Stomach (tissue), 9 donors: ENCODE results near the gene HPS1. TPM values are rescaled to one million over a fixed set of nuclear protein-coding genes. Genes with fewer than 3 reads are reported as not detected.

ENCODE experiments used
- DNase-seq, 2 donors: peaks; one replicate each; pipeline versions ENCODE4 v3.0.0 to v3.0.0-alpha.2; 2013 to 2019
- H3K27ac ChIP-seq, 5 donors: fragments of 200-600 bp in 4 of 5; sonication (generic) in 4 of 5; one replicate each; pipeline ENCODE4 v1.5.1; 2013 to 2019; ENCODE audit warnings: mild to moderate bottlenecking in 1 of 5, moderate library complexity in 1 of 5
- H3K27me3 ChIP-seq, 3 donors: fragments of 200-600 bp; sonication (generic); one replicate each; pipeline ENCODE4 v1.5.1; 2017 to 2019; ENCODE audit warnings: mixed run types in 1 of 3
- H3K36me3 ChIP-seq, 4 donors: fragments of 200-600 bp; sonication (generic); 1 replicate in 3 of 4; 2 replicates in 1 of 4; pipeline ENCODE4 v1.5.1; 2016 to 2019
- H3K4me1 ChIP-seq, 4 donors: fragments of 200-600 bp; sonication (generic); one replicate each; pipeline ENCODE4 v1.5.1; 2016 to 2019
- H3K4me3 ChIP-seq, 4 donors: fragments of 200-600 bp; sonication (generic) in 3 of 4; one replicate each; pipeline ENCODE4 v1.5.1; 2016 to 2019; ENCODE audit warnings: mild to moderate bottlenecking in 1 of 4
- H3K9me3 ChIP-seq, 4 donors: fragments of 200-600 bp; sonication (generic); one replicate each; pipeline ENCODE4 v1.5.1; 2016 to 2019
- EP300 ChIP-seq: sonication (generic); formaldehyde crosslinking; IDR thresholded peaks from one replicate; pipeline ENCODE4 v1.6.1; 2017; ENCODE audit warnings: antibody characterized with exemption
- POLR2A ChIP-seq, 4 donors: fragments of 450-650 bp; IDR thresholded peaks; one replicate each; pipeline ENCODE4 v1.6.1; 2016; ENCODE audit warnings: antibody characterized with exemption in 4 of 4, control low read depth in 2 of 4, mild to moderate bottlenecking in 1 of 4, moderate library complexity in 1 of 4
- POLR2AphosphoS5 ChIP-seq, 3 donors: sonication (generic); formaldehyde crosslinking; IDR thresholded peaks; one replicate each; pipeline ENCODE4 v1.6.1; 2016; ENCODE audit warnings: antibody characterized with exemption in 3 of 3
- WGBS, 5 donors: extraction: QIAGEN DNeasy Blood & Tissue Kit in 3 of 5; methylation state at CpG; one replicate each; pipeline versions ENCODE4 v1.1.5 to v1.1.7; 2013 to 2018; 5-methylcytosine and 5-hydroxymethylcytosine counted together
- intact Hi-C: fragments of 100-400 bp; cut with DNase I; formaldehyde crosslinking; loops from one replicate; pipeline ENCODE4 v1.15.1; 2023; ENCODE audit warnings: low total_unique reads
- polyA plus RNA-seq, 3 donors: library from polyadenylated mRNA; stranded (reverse); fragments of 200-250 nt; gene quantifications; one replicate each; pipeline ENCODE4 v1.2.3, GENCODE V29; 2013
- small RNA-seq, 4 donors: library from RNA; depleted of rRNA; stranded (forward); fragments of <200 nt; gene quantifications; one replicate each; pipeline ENCODE3, GENCODE V24; 2016
- total RNA-seq, 5 donors: library from RNA; depleted of rRNA; stranded (reverse); fragments of >200 nt; gene quantifications; one replicate each; pipeline versions ENCODE4 v1.1.0 to v1.2.3, GENCODE V29; 2014 to 2016
- TF ChIP-seq, protein P1 (sequence below), 7 experiments: fragments of 450-650 bp in 4 of 7; fragments of 200-600 bp in 3 of 7; sonication (generic) in 3 of 7; IDR thresholded peaks; one replicate each; pipeline ENCODE4 v1.5.1; 2016 to 2019; ENCODE audit warnings: antibody characterized with exemption in 7 of 7, control low read depth in 2 of 7, mild to moderate bottlenecking in 1 of 7
- donor health status: healthy with polysubstance abuse.
- donor health status: Bipolar disorder and iron deficiency.
- donor health status: healthy.

The HPS1 gene
- total and polyA plus RNA-seq, 8 donors, result 15.1 to 140 (median 49.1) TPM

DNA sequence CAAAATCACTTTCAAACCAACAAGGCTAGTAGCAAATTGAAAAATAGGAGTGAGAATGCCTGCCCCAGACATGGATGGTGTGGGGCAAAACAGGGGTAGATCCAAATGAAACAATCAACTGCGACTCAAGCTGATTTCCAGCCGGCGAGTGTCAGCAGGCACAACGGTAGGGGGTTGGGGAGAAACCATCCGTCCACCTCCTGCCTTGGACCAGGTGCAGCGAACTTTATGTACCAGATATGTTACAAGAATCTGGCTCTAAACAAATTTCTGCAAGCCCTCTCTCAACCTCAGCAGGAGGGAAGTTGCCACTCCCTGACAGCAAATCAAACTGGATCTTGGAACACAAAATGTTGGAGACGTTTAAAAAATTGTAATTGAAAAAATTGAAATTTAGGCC, 76.9 kb downstream of the HPS1 start:
- H3K4me1 ChIP-seq, result peaks cover 0 to 7% (median 0%) of the 10 kb centered on the region in 4 donors
- intact Hi-C loops, result no loop called here
- no peaks in the 10 kb centered on the region for H3K36me3 ChIP-seq
- no peaks in the 10 kb centered on the region for H3K27me3 ChIP-seq
- no peak for DNase-seq
- TF ChIP-seq POLR2AphosphoS5 (IDR thresholded peaks at IDR 0.05) (no peak), POLR2A (IDR thresholded peaks at IDR 0.05) (no peak), EP300 (no peak)
- TF ChIP-seq, protein P1, sequence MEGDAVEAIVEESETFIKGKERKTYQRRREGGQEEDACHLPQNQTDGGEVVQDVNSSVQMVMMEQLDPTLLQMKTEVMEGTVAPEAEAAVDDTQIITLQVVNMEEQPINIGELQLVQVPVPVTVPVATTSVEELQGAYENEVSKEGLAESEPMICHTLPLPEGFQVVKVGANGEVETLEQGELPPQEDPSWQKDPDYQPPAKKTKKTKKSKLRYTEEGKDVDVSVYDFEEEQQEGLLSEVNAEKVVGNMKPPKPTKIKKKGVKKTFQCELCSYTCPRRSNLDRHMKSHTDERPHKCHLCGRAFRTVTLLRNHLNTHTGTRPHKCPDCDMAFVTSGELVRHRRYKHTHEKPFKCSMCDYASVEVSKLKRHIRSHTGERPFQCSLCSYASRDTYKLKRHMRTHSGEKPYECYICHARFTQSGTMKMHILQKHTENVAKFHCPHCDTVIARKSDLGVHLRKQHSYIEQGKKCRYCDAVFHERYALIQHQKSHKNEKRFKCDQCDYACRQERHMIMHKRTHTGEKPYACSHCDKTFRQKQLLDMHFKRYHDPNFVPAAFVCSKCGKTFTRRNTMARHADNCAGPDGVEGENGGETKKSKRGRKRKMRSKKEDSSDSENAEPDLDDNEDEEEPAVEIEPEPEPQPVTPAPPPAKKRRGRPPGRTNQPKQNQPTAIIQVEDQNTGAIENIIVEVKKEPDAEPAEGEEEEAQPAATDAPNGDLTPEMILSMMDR (IDR thresholded peaks at IDR 0.05), result no peak
- H3K27ac ChIP-seq, result no peak overlapping the region
- no peak overlapping the region for H3K4me3 ChIP-seq
- no peaks in the 10 kb centered on the region for H3K9me3 ChIP-seq
- 81 to 87% (median 86%) methylated on average over 7 of the region's 7 CpGs for WGBS, 5 donors

GRCh38 chr10:98368644-98369043, 78.1 kb downstream of the HPS1 start:
- WGBS, 5 donors, result 88 to 96% (median 91%) methylated on average over 2 of the region's 2 CpGs
- no peak overlapping the region for H3K27ac ChIP-seq
- H3K9me3 ChIP-seq, result no peaks in the 10 kb centered on the region
- no peak overlapping the region for H3K4me3 ChIP-seq
- H3K36me3 ChIP-seq, result no peaks in the 10 kb centered on the region
- no peak for DNase-seq
- TF ChIP-seq POLR2A (IDR thresholded peaks at IDR 0.05), result no peak
- TF ChIP-seq EP300, result no peak
- no peak for TF ChIP-seq POLR2AphosphoS5 (IDR thresholded peaks at IDR 0.05)
- TF ChIP-seq, protein P1 (IDR thresholded peaks at IDR 0.05), result no peak
- peaks cover 0 to under 1% (median 0%) of the 10 kb centered on the region in 4 donors for H3K4me1 ChIP-seq
- intact Hi-C loops, result no loop called here
- no peaks in the 10 kb centered on the region for H3K27me3 ChIP-seq

GRCh38 chr10:98367604-98368451, 78.9 kb downstream of the HPS1 start:
- no peaks in the 10 kb centered on the region for H3K36me3 ChIP-seq
- H3K27ac ChIP-seq, result no peak overlapping the region
- WGBS, 5 donors, result 84 to 94% (median 92%) methylated on average over 19 of the region's 19 CpGs
- no peaks in the 10 kb centered on the region for H3K9me3 ChIP-seq
- DNase-seq, result no peak
- H3K4me1 ChIP-seq, result no peaks in the 10 kb centered on the region
- H3K4me3 ChIP-seq, result no peak overlapping the region
- TF ChIP-seq POLR2A (IDR thresholded peaks at IDR 0.05) (no peak), POLR2AphosphoS5 (IDR thresholded peaks at IDR 0.05) (no peak), EP300 (no peak)
- TF ChIP-seq, protein P1 (IDR thresholded peaks at IDR 0.05), result no peak
- intact Hi-C loops, result no loop called here
- no peaks in the 10 kb centered on the region for H3K27me3 ChIP-seq

Small RNA genes within 50 kb of the gene (small RNA-seq; reads per million reads assigned to genes)
- 0 to 0.62 (median 0.19) reads per million in 4 donors for gene MIR4685

Other genes starting within 250 kb of the HPS1 start
- 10 to 100 TPM in 1 of 5 donors, 1 to 10 TPM in 3, under 1 TPM in 1; 0.29 to 23.7 (median 2.0) TPM for gene LOXL4, start 178.7 kb downstream of the HPS1 start, total RNA-seq
- gene LOXL4, start 178.7 kb downstream of the HPS1 start, polyA plus RNA-seq, result 1 to 10 TPM; 1.2 to 1.6 (median 1.4) TPM
- gene PYROXD2, start 31.8 kb downstream of the HPS1 start, total RNA-seq, result 10 to 100 TPM in 3 of 5 donors, 1 to 10 TPM in 2; 3.5 to 33.5 (median 13.2) TPM
- 1 to 10 TPM; 2.4 to 9.7 (median 3.5) TPM for gene PYROXD2, start 31.8 kb downstream of the HPS1 start, polyA plus RNA-seq